DND-41 (cell line): Measurements from ENCODE around the gene FXYD5.

Experiments used
- CTCF ChIP-seq: IDR thresholded peaks from 2 replicates; pipeline ENCODE4 v1.5.1; 2012; ENCODE audit warnings: borderline replicate concordance, low read length, moderate library complexity, mild to moderate bottlenecking; ENCODE audit not compliant: poor library complexity, severe bottlenecking; ENCODE audit errors: extremely low read depth
- EZH2 ChIP-seq: IDR thresholded peaks from 3 replicates; pipeline ENCODE4 v1.6.1; 2012; ENCODE audit warnings: borderline replicate concordance, low read depth, mild to moderate bottlenecking, moderate library complexity, low read length, inconsistent platforms; ENCODE audit not compliant: severe bottlenecking

GRCh38 chr19:35209646-35210045 lies 55.1 kb downstream of the FXYD5 start:
- TF ChIP-seq CTCF (no peak), EZH2 (no peak)
